ENCODE data around the gene CLEC3B.
"Not testable (repeated sequence)": the region's sequence is repeated elsewhere in the genome, so short reads cannot be mapped to it uniquely, and the experiment has no call there.

CLEC3B gene

GRCh38 chr3:45026038-45026437, at the start of gene CLEC3B:
Gene CLEC3B, plus strand, starts transcription at chr3:45026303. Its CDS starts 60 bp downstream, at chr3:45026363.
- no peak for DNase-seq

- no peak for DNase-seq
Measured at GRCh38 chr3:44981220-44981619, 44.9 kb upstream of the CLEC3B start.

GRCh38 chr3:44981751-44982150, 44.4 kb upstream of the CLEC3B start:
- DNase-seq, result peak in 1 of 2 donors; percentile 24

- DNase-seq, result no peak
Measured at GRCh38 chr3:44982817-44983216, 43.3 kb upstream of the CLEC3B start.

GRCh38 chr3:44983484-44983941, 42.6 kb upstream of the CLEC3B start:
- DNase-seq, result no peak

- no peak for DNase-seq
Measured at GRCh38 chr3:44984335-44984734, 41.8 kb upstream of the CLEC3B start.

GRCh38 chr3:44986330-44986729, 39.8 kb upstream of the CLEC3B start:
- not testable (repeated sequence) for DNase-seq

- no peak for DNase-seq
Measured at GRCh38 chr3:44987332-44987731, 38.8 kb upstream of the CLEC3B start.

- peak in 1 of 2 donors; percentile 27 for DNase-seq
Measured at GRCh38 chr3:44988073-44988472, 38.0 kb upstream of the CLEC3B start.

GRCh38 chr3:44989141-44989540, 37.0 kb upstream of the CLEC3B start:
- no peak for DNase-seq

GRCh38 chr3:44989636-44990373, 36.3 kb upstream of the CLEC3B start:
- DNase-seq, result no peak

GRCh38 chr3:44991326-44991725, 34.8 kb upstream of the CLEC3B start:
- no peak for DNase-seq

- DNase-seq, result peak in 1 of 2 donors; percentile 21
Measured at GRCh38 chr3:44992555-44993470, 33.3 kb upstream of the CLEC3B start.

- DNase-seq, result no peak
Measured at GRCh38 chr3:44993471-44994205, 32.5 kb upstream of the CLEC3B start.

- no peak for DNase-seq
Measured at GRCh38 chr3:44995142-44995770, 30.8 kb upstream of the CLEC3B start.

GRCh38 chr3:44996556-44996969, 29.5 kb upstream of the CLEC3B start:
- DNase-seq, result no peak

- no peak for DNase-seq
Measured at GRCh38 chr3:44999782-45000181, 26.3 kb upstream of the CLEC3B start.

GRCh38 chr3:45000823-45001222, 25.3 kb upstream of the CLEC3B start:
- DNase-seq, result no peak

- no peak for DNase-seq
Measured at GRCh38 chr3:45001738-45002137, 24.4 kb upstream of the CLEC3B start.

- DNase-seq, result no peak
Measured at GRCh38 chr3:45002139-45002660, 23.9 kb upstream of the CLEC3B start.

GRCh38 chr3:45002720-45003119, 23.4 kb upstream of the CLEC3B start:
- DNase-seq, result no peak

- DNase-seq, result no peak
Measured at GRCh38 chr3:45003406-45003805, 22.7 kb upstream of the CLEC3B start.
